T-cell (primary cell): ENCODE measurements around the gene CIPC. TPM values are rescaled to one million over a fixed set of nuclear protein-coding genes. Genes with fewer than 3 reads are reported as not detected.
A peak's percentile ranks its signal among the peaks of the same experiment; 100 is the strongest.

Experiments
- ATAC-seq, 4 experiments: fragments of 200-7000 bp in 3 of 4; fragments of 150-1000 bp in 1 of 4; cut with Tn5 transposase; replicated peaks in 1 of 4; 1 replicate in 3 of 4; 2 replicates in 1 of 4; pipeline ENCODE4 v1.10.0; 2021; ENCODE audit warnings: moderate library complexity in 3 of 4, mild to moderate bottlenecking in 2 of 4, moderate number of reproducible peaks in 1 of 4
- CTCF ChIA-PET, 2 donors: fragments of 300-600 bp; sonication (Branson Sonifier 250); formaldehyde crosslinking; loops; one replicate each; lab custom pipeline; 2022; ENCODE audit warnings: antibody characterized with exemption in 2 of 2; lab: Charles Lee
- POLR2A ChIA-PET, 2 donors: fragments of 300-600 bp; sonication (Branson Sonifier 250); formaldehyde crosslinking; loops; one replicate each; lab custom pipeline; 2022; ENCODE audit warnings: antibody characterized with exemption in 2 of 2; lab: Charles Lee
- DNase-seq, 35 experiments: peaks; one replicate each; pipeline versions ENCODE4 v3.0.0 to v3.0.0-alpha.2; 2013 to 2023
- H3K27ac ChIP-seq: one replicate; pipeline ENCODE4 v1.5.1; 2013; ENCODE audit warnings: low read length
- H3K27me3 ChIP-seq, 2 experiments: replicated peaks in 1 of 2; 1 replicate in 1 of 2; 2 replicates in 1 of 2; pipeline versions ENCODE4 v1.6.1 to v1.7.0; 2013; ENCODE audit warnings: low read length in 1 of 2, mixed read lengths in 1 of 2; ENCODE audit not compliant: control insufficient read depth in 2 of 2, insufficient read depth in 2 of 2; ENCODE audit errors: extremely low read depth in 1 of 2
- H3K36me3 ChIP-seq, 2 donors: 1 replicate in 1 of 2; 2 replicates in 1 of 2; pipeline versions ENCODE4 v1.6.1 to v1.7.0; 2013; ENCODE audit warnings: low read length in 1 of 2; ENCODE audit not compliant: control insufficient read depth in 2 of 2, insufficient read depth in 1 of 2; ENCODE audit errors: extremely low read depth in 1 of 2
- H3K4me1 ChIP-seq, 2 experiments: 1 replicate in 1 of 2; 2 replicates in 1 of 2; pipeline versions ENCODE4 v1.6.1 to v1.7.0; 2013; ENCODE audit warnings: low read length in 2 of 2, mixed read lengths in 1 of 2; ENCODE audit not compliant: insufficient read depth in 2 of 2, control insufficient read depth in 1 of 2; ENCODE audit errors: extremely low read depth in 1 of 2
- H3K4me3 ChIP-seq, 2 donors: 1 replicate in 1 of 2; 2 replicates in 1 of 2; pipeline versions ENCODE4 v1.5.1 to v1.7.0; 2013; ENCODE audit warnings: mild to moderate bottlenecking in 2 of 2, low read length in 1 of 2, moderate library complexity in 1 of 2; ENCODE audit not compliant: control insufficient read depth in 1 of 2; ENCODE audit errors: extremely low read depth in 1 of 2
- H3K9me3 ChIP-seq: 2 replicates; pipeline ENCODE4 v1.7.0; 2013
- H3K27ac Mint-ChIP-seq, 2 donors: one replicate each; pipeline ENCODE4 v1.8.0; 2020 to 2021; ENCODE audit warnings: mild to moderate bottlenecking in 2 of 2, mixed read lengths in 2 of 2
- H3K27me3 Mint-ChIP-seq, 2 donors: one replicate each; pipeline ENCODE4 v1.8.0; 2021 to 2022; ENCODE audit warnings: mixed read lengths in 2 of 2
- H3K36me3 Mint-ChIP-seq: one replicate; pipeline ENCODE4 v1.8.0; 2021; ENCODE audit warnings: mixed read lengths
- H3K4me1 Mint-ChIP-seq, 3 donors: one replicate each; pipeline ENCODE4 v1.8.0; 2020 to 2022; ENCODE audit warnings: mixed read lengths in 3 of 3, mild to moderate bottlenecking in 1 of 3
- H3K4me3 Mint-ChIP-seq, 3 donors: one replicate each; pipeline ENCODE4 v1.8.0; 2020 to 2022; ENCODE audit warnings: mild to moderate bottlenecking in 3 of 3, mixed read lengths in 3 of 3, moderate library complexity in 3 of 3
- H3K9me3 Mint-ChIP-seq, 3 donors: one replicate each; pipeline ENCODE4 v1.8.0; 2020 to 2022; ENCODE audit warnings: mixed read lengths in 3 of 3
- WGBS: methylation state at CpG from one replicate; pipeline ENCODE4 v1.1.5; 2013; ENCODE audit warnings: missing lambda C conversion rate; ENCODE audit not compliant: insufficient coverage; 5-methylcytosine and 5-hydroxymethylcytosine counted together
- total RNA-seq, 35 experiments: library from RNA in 6 of 35; stranded (reverse) in 6 of 35; fragments of 120-200 nt in 1 of 35; gene quantifications; one replicate each; pipeline versions ENCODE4 v1.2.1 to v1.2.4 and lab custom pipeline; 2013 to 2026

CIPC gene
- total RNA-seq, 5 donors from 2014 or later (not counting 1 experiment from before 2014, with no cell fraction given): 8.4 to 14.0 (median 11.8) TPM

DNA sequence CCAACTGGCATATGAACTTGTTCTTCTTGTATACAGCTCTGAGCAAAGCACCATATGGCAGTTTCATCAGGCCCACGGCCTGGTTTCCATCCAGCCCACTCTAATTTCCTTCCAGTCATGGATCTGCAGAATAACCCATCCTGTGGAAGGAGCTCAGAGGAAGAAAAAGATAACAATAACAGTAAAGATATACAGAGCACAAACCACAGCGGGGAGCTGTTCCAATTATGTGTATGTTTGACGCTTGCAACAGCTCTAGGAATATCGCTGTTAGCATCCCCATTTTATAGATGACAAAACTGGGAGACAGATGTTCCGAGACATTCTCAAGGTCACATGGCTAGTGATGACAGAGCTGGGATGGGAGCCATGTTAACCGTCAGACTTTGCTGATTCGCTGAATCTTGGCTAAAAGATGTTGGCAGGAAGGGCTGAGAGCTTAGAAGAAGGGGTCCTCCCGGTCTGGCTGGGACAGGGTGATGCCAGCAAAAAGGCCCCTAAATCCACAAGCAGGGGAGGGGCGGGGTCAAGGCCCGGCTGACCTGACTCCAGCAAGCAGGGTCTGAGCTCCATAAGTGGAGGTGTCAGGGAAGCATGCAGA is 34.4 kb upstream of the CIPC start:
- H3K9me3 Mint-ChIP-seq: no peaks in the 10 kb centered on the region
- ATAC-seq (no peak), DNase-seq (no peak)
- Histone ChIP-seq H3K9me3 (no peaks in the 10 kb centered on the region), H3K27ac (no peak overlapping the region), H3K4me1 (peaks cover 0 to 5% of the 10 kb centered on the region in 2 experiments), H3K4me3 (no peak overlapping the region), H3K36me3 (no peaks in the 10 kb centered on the region), H3K27me3 (peaks cover 0 to 9% of the 10 kb centered on the region in 2 experiments)
- H3K27ac Mint-ChIP-seq: no peak overlapping the region
- WGBS: 83% methylated on average over 4 of the region's 10 CpGs
- POLR2A ChIA-PET: interaction anchor here in 1 of 2 donors (0.6 kb wide), 1 partner anchor 39 kb away, joined by 3 read pairs; no protein-coding TSS in a partner anchor
- CTCF ChIA-PET: interaction anchor here (0.6 to 1.5 kb wide), 6 partner anchors 16 to 193 kb away, joined by 3 to 8 read pairs (median 4); no protein-coding TSS in a partner anchor
- no peak overlapping the region for H3K4me3 Mint-ChIP-seq
- no peaks in the 10 kb centered on the region for H3K36me3 Mint-ChIP-seq
- H3K27me3 Mint-ChIP-seq: peaks cover 0 to 1% of the 10 kb centered on the region in 2 donors
- peaks cover 0 to 9% (median 2%) of the 10 kb centered on the region in 3 donors for H3K4me1 Mint-ChIP-seq

DNA sequence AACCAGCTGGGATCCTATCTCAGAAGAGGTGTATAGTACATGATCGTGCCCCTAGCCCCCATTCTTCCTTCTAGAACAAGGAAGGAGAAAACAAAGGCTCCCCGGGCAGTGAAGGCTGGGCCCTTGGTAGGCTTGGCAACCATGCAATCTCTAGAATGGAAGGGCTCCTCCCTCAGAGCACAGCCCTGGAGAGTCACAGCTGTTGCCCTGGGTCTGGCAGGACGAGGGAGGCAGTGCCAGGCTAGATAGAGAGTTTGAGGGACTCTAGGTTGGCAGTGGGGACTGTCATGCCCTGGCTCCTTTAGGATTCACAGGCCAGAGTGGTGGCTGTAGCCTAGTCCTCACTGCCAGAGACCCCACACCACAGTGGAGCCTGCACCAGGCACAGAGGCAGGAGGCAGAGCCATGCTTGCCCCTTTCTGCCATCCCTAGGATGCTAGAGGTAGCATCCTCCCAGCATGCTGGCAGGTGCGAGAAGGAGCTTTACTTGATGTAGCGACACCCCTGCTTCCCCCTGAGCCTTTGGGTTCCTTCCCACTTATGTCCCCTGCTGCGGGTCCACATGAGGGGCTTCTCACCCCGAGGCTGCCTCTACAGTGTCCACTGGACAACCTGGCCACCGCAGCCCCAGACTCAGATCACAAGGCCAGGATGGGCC is 33.4 kb upstream of the CIPC start:
- POLR2A ChIA-PET: interaction anchor here in 1 of 2 donors (0.6 kb wide), 1 partner anchor 96 kb away, joined by 7 read pairs; no protein-coding TSS in a partner anchor

DNA sequence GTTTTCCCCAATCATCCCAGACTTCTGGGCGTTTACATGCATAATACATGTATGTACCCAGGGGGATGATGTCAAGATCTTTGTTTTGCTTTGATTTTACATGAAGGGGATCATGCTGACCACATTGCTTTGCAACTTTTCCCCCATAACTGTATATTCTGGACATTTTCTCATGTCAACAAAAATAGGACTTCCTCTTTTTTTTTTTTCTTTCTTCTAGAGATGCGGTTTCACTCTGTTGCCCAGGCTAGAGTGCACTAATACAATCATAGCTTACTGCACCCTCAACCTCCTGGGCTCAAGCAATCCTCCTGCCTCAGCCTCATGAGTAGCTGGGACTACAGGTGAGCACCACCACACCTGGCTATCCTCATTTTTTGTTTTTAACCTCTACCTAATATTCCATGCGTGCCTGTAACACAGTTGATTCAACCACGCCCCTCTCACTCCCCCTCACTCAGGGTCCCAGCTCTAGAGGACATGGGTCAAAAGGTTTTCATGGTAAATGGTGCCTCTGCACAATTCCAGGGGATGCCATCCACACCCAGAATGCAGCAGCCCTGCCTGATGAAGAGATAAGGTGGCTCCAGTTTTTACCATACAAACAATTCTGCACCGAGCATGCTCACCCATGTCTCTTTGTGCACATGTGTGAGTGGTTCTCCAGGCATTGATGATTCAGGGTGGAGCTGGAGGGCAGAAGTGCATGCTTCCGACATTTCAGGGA is 32.0 kb upstream of the CIPC start:
- Mint-ChIP-seq H3K27me3 (peaks cover 4 to 13% of the 10 kb centered on the region in 2 donors), H3K36me3 (no peaks in the 10 kb centered on the region), H3K27ac (no peak overlapping the region), H3K4me1 (peaks cover 0 to 5% (median 2%) of the 10 kb centered on the region in 3 donors), H3K9me3 (no peaks in the 10 kb centered on the region), H3K4me3 (no peak overlapping the region)
- ATAC-seq: no peak
- CTCF ChIA-PET: interaction anchor here in 1 of 2 donors (7.9 kb wide), 1 partner anchor 192 kb away, joined by 99 read pairs; no protein-coding TSS in a partner anchor
- no peak overlapping the region for H3K4me3 ChIP-seq
- peaks cover 0 to 5% of the 10 kb centered on the region in 2 experiments for H3K4me1 ChIP-seq
- peaks cover 0 to 21% of the 10 kb centered on the region in 2 experiments for H3K27me3 ChIP-seq
- no peak overlapping the region for H3K27ac ChIP-seq
- POLR2A ChIA-PET: interaction anchor here in 1 of 2 donors (0.7 kb wide), 1 partner anchor 191 kb away, joined by 3 read pairs; no protein-coding TSS in a partner anchor
- no peaks in the 10 kb centered on the region for H3K9me3 ChIP-seq
- WGBS: 79% methylated on average over 3 of the region's 6 CpGs
- no peaks in the 10 kb centered on the region for H3K36me3 ChIP-seq
- DNase-seq: no peak

More for the DNA sequence above, 33.4 kb upstream of the CIPC start:
- Histone ChIP-seq H3K36me3 (no peaks in the 10 kb centered on the region), H3K27me3 (peaks cover 0 to 12% of the 10 kb centered on the region in 2 experiments), H3K4me1 (peaks cover 0 to 5% of the 10 kb centered on the region in 2 experiments), H3K4me3 (no peak overlapping the region), H3K27ac (no peak overlapping the region), H3K9me3 (no peaks in the 10 kb centered on the region)
- no peak for DNase-seq
- no peak for ATAC-seq
- H3K36me3 Mint-ChIP-seq: no peaks in the 10 kb centered on the region
- H3K27ac Mint-ChIP-seq: no peak overlapping the region
- WGBS: 88% methylated on average over 4 of the region's 8 CpGs
- CTCF ChIA-PET: interaction anchor here (0.5 to 1.2 kb wide), 4 partner anchors 11 to 394 kb away, joined by 3 read pairs; no protein-coding TSS in a partner anchor
- H3K27me3 Mint-ChIP-seq: peaks cover 0 to 9% of the 10 kb centered on the region in 2 donors
- no peaks in the 10 kb centered on the region for H3K9me3 Mint-ChIP-seq
- H3K4me3 Mint-ChIP-seq: no peak overlapping the region
- peaks cover 0 to 6% (median 2%) of the 10 kb centered on the region in 3 donors for H3K4me1 Mint-ChIP-seq

DNA sequence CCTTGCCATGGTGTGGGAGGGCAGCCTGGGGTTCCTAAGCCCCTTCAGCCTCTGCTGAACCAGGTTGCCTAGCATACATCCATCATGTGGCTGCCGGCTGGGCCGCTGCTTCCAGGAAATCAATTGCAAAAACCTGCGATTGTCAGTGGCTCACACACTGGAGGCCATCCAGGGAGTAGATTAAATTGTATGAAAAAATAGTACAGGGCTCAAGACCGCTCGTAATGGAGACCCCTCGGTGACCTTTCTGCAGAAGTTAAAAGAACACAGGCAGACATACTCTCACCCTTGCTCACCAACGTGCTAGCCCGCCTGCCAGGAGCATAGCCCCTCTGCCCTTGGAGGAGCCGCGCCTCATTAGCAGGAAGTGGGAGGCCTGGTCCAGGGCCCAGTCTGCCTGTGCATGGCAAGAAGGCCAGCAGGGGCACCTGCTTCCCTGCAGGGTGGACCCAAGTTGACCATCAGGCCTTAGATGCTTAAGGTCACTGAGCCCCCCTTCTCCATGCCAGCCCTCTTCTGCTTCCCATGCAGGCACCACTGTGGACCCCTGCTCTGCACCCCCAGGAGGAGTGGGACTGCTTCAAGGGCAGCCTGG is 31.4 kb upstream of the CIPC start:
- CTCF ChIA-PET: interaction anchor here (0.7 to 7.9 kb wide), 5 partner anchors 30 to 194 kb away, joined by 3 to 99 read pairs (median 5); no protein-coding TSS in a partner anchor
- Mint-ChIP-seq H3K4me3 (no peak overlapping the region), H3K4me1 (peaks cover 0 to 5% (median 2%) of the 10 kb centered on the region in 3 donors), H3K27me3 (peaks cover 4 to 13% of the 10 kb centered on the region in 2 donors), H3K36me3 (no peaks in the 10 kb centered on the region), H3K27ac (no peak overlapping the region), H3K9me3 (no peaks in the 10 kb centered on the region)
- DNase-seq (no peak), ATAC-seq (no peak)
- POLR2A ChIA-PET: interaction anchor here in 1 of 2 donors (0.7 kb wide), 1 partner anchor 153 kb away, joined by 6 read pairs; no protein-coding TSS in a partner anchor
- 86% methylated on average over 9 of the region's 10 CpGs for WGBS
- no peaks in the 10 kb centered on the region for H3K36me3 ChIP-seq
- H3K4me1 ChIP-seq: peaks cover 0 to 5% of the 10 kb centered on the region in 2 experiments
- H3K27me3 ChIP-seq: peaks cover 0 to 21% of the 10 kb centered on the region in 2 experiments
- no peak overlapping the region for H3K4me3 ChIP-seq
- no peak overlapping the region for H3K27ac ChIP-seq
- H3K9me3 ChIP-seq: no peaks in the 10 kb centered on the region

DNA sequence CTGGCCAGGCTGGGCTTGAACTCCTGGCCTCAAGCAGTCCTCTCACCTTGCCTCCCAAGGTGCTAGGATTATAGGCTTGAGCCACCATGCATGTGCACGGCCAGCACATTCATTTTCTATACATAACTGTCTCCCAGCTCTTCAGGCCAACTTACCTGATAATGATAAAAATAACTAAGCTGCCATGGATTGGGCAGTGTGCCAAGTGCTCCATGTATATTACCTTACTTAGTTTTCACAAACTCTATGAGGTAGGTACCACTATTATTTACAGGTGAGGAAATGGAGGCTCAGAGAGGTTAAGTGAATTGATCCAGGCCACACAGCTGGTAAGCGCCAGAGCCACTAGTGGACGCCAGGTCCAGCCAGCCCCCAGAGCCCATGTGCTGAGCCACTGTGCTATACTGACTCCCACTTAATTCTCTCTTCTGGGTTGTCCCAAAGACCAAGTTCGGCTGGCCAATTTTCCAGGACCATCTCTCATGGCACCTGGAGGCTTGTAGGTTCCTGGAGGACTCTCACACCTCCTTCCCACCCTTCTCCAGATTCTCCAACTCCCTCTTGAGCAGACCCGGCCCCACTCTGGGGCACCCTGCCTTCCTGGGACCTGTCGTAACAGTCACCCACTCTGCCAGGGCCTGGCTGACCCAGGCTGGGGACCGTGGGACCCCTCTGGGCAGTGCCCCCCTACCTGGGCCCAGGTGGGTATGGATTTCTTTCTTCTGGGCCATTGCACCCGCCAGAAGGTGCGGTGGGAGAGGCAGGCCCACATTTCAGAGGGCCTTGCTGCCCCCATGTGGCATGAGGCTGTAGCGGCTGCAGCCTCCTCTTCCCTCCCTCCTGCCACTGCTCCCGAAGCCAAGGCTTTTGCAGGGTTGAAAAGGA is 30.2 kb upstream of the CIPC start:
- Mint-ChIP-seq H3K9me3 (no peaks in the 10 kb centered on the region), H3K4me1 (peaks cover 0 to 2% (median 2%) of the 10 kb centered on the region in 3 donors), H3K27ac (no peak overlapping the region), H3K4me3 (no peak overlapping the region), H3K27me3 (peaks cover 4 to 13% of the 10 kb centered on the region in 2 donors), H3K36me3 (no peaks in the 10 kb centered on the region)
- peak in 33 of 35 experiments; percentile 11 to 71 (median 39) for DNase-seq
- no peak overlapping the region for H3K27ac ChIP-seq
- no peak overlapping the region for H3K4me3 ChIP-seq
- peaks cover 0 to 21% of the 10 kb centered on the region in 2 experiments for H3K27me3 ChIP-seq
- POLR2A ChIA-PET: no interaction called here
- peak; percentile 64 to 80 (median 77) for ATAC-seq
- H3K4me1 ChIP-seq: peaks cover 0 to 5% of the 10 kb centered on the region in 2 experiments
- no peaks in the 10 kb centered on the region for H3K9me3 ChIP-seq
- 69% methylated on average over 6 of the region's 11 CpGs for WGBS
- CTCF ChIA-PET: interaction anchor here (0.6 to 7.9 kb wide), 16 partner anchors 13 to 196 kb away, joined by 3 to 99 read pairs (median 5); no protein-coding TSS in a partner anchor
- no peaks in the 10 kb centered on the region for H3K36me3 ChIP-seq
